WTC11 (cell line): Measurements from ENCODE around the gene CELA2A. TPM values are rescaled to one million over a fixed set of nuclear protein-coding genes. Genes with fewer than 3 reads are reported as not detected.

Experiments
- ATAC-seq: fragments of 200-7000 bp; cut with Tn5 transposase; 2 replicates; pipeline ENCODE4 v1.10.0; 2021; ENCODE audit warnings: mild to moderate bottlenecking, moderate library complexity
- CTCF ChIA-PET: fragments of 300-600 bp; sonication (Branson Sonifier 250); formaldehyde crosslinking; loops from one replicate; lab custom pipeline; 2021; ENCODE audit warnings: antibody characterized with exemption; lab: Charles Lee
- POLR2A ChIA-PET: fragments of 350-600 bp; sonication (Branson Sonifier 250); formaldehyde crosslinking; loops from one replicate; lab custom pipeline; 2021; ENCODE audit warnings: antibody characterized with exemption; lab: Charles Lee
- DNase-seq: peaks from one replicate; pipeline ENCODE4 v3.0.0; 2021; ENCODE audit warnings: low spot score
- H3K27ac Mint-ChIP-seq: 2 replicates; pipeline ENCODE4 v1.8.0; 2021; ENCODE audit warnings: mixed read lengths
- H3K27me3 Mint-ChIP-seq: 2 replicates; pipeline ENCODE4 v1.8.0; 2021; ENCODE audit warnings: low read depth, mild to moderate bottlenecking, moderate library complexity, mixed read lengths
- H3K36me3 Mint-ChIP-seq: 2 replicates; pipeline ENCODE4 v1.8.0; 2021; ENCODE audit warnings: mixed read lengths
- H3K4me1 Mint-ChIP-seq: 2 replicates; pipeline ENCODE4 v1.8.0; 2022; ENCODE audit warnings: mixed read lengths
- H3K4me3 Mint-ChIP-seq: 2 replicates; pipeline ENCODE4 v1.8.0; 2021; ENCODE audit warnings: mild to moderate bottlenecking, moderate library complexity, mixed read lengths
- H3K9me3 Mint-ChIP-seq: 2 replicates; pipeline ENCODE4 v1.8.0; 2021; ENCODE audit warnings: mixed read lengths
- CREB1 ChIP-seq: sonication (generic); formaldehyde crosslinking; IDR thresholded peaks from 2 replicates; pipeline ENCODE4 v1.8.0; 2023; ENCODE audit warnings: mild to moderate bottlenecking, missing genetic modification reagents
- JUN ChIP-seq: sonication (generic); formaldehyde crosslinking; IDR thresholded peaks from 2 replicates; pipeline ENCODE4 v1.8.0; 2023; ENCODE audit warnings: mild to moderate bottlenecking, missing genetic modification reagents
- KAT7 ChIP-seq: sonication (generic); formaldehyde crosslinking; IDR thresholded peaks from 2 replicates; pipeline ENCODE4 v1.8.1; 2023; ENCODE audit warnings: missing genetic modification reagents, mild to moderate bottlenecking, borderline replicate concordance
- MXD4 ChIP-seq: fragments of 250-450 bp; sonication (Bioruptor Pico); IDR thresholded peaks from 2 replicates; pipeline ENCODE4 v1.8.0; 2021; ENCODE audit warnings: mild to moderate bottlenecking, moderate library complexity, borderline replicate concordance
- NFATC4 ChIP-seq: fragments of 250-450 bp; sonication (Bioruptor Pico); IDR thresholded peaks from 2 replicates; pipeline ENCODE4 v1.9.0; 2021; ENCODE audit warnings: mild to moderate bottlenecking
- NFYB ChIP-seq: sonication (generic); formaldehyde crosslinking; conservative IDR thresholded peaks from 2 replicates; pipeline ENCODE4 v1.8.0; 2022; ENCODE audit warnings: low read depth, missing genetic modification reagents
- ZNF219 ChIP-seq: sonication (generic); formaldehyde crosslinking; IDR thresholded peaks from 2 replicates; pipeline ENCODE4 v1.8.0; 2023; ENCODE audit warnings: missing genetic modification reagents, mild to moderate bottlenecking, borderline replicate concordance
- ZNF317 ChIP-seq: sonication (generic); formaldehyde crosslinking; IDR thresholded peaks from 2 replicates; pipeline ENCODE4 v1.8.1; 2023; ENCODE audit warnings: low read depth, mild to moderate bottlenecking, moderate library complexity, missing genetic modification reagents, borderline replicate concordance
- ZNF416 ChIP-seq: fragments of 250-450 bp; sonication (Bioruptor Pico); IDR thresholded peaks from 2 replicates; pipeline ENCODE4 v1.9.0; 2021; ENCODE audit warnings: mild to moderate bottlenecking, inconsistent platforms
- total RNA-seq: library from RNA; stranded (reverse); gene quantifications from 3 replicates; pipeline ENCODE4 v1.2.3, GENCODE V29; 2021
- TF ChIP-seq, protein P1 (sequence below): sonication (generic); formaldehyde crosslinking; conservative IDR thresholded peaks from 2 replicates; pipeline ENCODE4 v1.8.1; 2022; ENCODE audit warnings: mild to moderate bottlenecking, missing genetic modification reagents
- TF ChIP-seq, protein P2 (sequence below): sonication (generic); formaldehyde crosslinking; IDR thresholded peaks from 2 replicates; pipeline ENCODE4 v1.8.1; 2023; ENCODE audit warnings: mild to moderate bottlenecking, missing genetic modification reagents, moderate library complexity
- TF ChIP-seq, protein P3 (sequence below): sonication (generic); formaldehyde crosslinking; IDR thresholded peaks from 2 replicates; pipeline ENCODE4 v1.8.0; 2022; ENCODE audit warnings: missing genetic modification reagents
- TF ChIP-seq, protein P4 (sequence below): fragments of 250-450 bp; sonication (Bioruptor Pico); IDR thresholded peaks from 2 replicates; pipeline ENCODE4 v1.9.0; 2021; ENCODE audit warnings: moderate library complexity, mild to moderate bottlenecking, inconsistent platforms, borderline replicate concordance
- TF ChIP-seq, protein P5 (sequence below): fragments of 250-450 bp; sonication (Bioruptor Pico); IDR thresholded peaks from 2 replicates; pipeline ENCODE4 v1.8.0; 2021; ENCODE audit warnings: mild to moderate bottlenecking
- TF ChIP-seq, protein P6 (sequence below): sonication (generic); formaldehyde crosslinking; IDR thresholded peaks from 2 replicates; pipeline ENCODE4 v1.8.1; 2023; ENCODE audit warnings: mild to moderate bottlenecking, missing genetic modification reagents
- TF ChIP-seq, protein P7 (sequence below): fragments of 250-450 bp; sonication (Bioruptor Pico); IDR thresholded peaks from 2 replicates; pipeline ENCODE4 v1.9.0; 2021; ENCODE audit warnings: mild to moderate bottlenecking
- TF ChIP-seq, protein P8 (sequence below): fragments of 250-450 bp; sonication (Bioruptor Pico); IDR thresholded peaks from 2 replicates; pipeline ENCODE4 v1.9.0; 2021; ENCODE audit warnings: mild to moderate bottlenecking

Gene CELA2A
- total RNA-seq, 1 experiment from 2014 or later = 0.83 TPM

DNA sequence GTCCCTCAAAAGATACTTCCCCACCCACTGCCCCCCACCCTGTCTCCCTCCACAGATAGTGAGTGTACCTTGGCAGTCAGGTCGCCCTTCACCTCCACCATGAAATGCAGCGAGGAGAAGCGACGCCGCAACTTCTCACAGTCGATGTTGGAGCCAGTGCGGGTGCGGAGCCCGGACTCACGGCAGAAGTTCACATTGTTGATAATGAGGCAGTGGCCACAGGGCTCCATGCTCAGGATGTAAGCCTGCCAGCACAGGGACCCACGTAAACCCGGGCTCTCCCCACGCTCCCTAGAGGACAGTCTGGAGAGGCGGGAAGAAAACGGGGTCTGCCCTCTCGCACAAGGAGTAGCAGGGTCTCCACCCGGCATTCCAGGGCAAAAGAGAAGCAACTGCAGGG is 50.3 kb downstream of the CELA2A start (continued):
- TF ChIP-seq, protein P1, sequence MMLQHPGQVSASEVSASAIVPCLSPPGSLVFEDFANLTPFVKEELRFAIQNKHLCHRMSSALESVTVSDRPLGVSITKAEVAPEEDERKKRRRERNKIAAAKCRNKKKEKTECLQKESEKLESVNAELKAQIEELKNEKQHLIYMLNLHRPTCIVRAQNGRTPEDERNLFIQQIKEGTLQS (CRISPR knock-in tag) = no peak
- TF ChIP-seq, protein P2, sequence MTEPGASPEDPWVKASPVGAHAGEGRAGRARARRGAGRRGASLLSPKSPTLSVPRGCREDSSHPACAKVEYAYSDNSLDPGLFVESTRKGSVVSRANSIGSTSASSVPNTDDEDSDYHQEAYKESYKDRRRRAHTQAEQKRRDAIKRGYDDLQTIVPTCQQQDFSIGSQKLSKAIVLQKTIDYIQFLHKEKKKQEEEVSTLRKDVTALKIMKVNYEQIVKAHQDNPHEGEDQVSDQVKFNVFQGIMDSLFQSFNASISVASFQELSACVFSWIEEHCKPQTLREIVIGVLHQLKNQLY (CRISPR knock-in tag) = no peak
- TF ChIP-seq, protein P3, sequence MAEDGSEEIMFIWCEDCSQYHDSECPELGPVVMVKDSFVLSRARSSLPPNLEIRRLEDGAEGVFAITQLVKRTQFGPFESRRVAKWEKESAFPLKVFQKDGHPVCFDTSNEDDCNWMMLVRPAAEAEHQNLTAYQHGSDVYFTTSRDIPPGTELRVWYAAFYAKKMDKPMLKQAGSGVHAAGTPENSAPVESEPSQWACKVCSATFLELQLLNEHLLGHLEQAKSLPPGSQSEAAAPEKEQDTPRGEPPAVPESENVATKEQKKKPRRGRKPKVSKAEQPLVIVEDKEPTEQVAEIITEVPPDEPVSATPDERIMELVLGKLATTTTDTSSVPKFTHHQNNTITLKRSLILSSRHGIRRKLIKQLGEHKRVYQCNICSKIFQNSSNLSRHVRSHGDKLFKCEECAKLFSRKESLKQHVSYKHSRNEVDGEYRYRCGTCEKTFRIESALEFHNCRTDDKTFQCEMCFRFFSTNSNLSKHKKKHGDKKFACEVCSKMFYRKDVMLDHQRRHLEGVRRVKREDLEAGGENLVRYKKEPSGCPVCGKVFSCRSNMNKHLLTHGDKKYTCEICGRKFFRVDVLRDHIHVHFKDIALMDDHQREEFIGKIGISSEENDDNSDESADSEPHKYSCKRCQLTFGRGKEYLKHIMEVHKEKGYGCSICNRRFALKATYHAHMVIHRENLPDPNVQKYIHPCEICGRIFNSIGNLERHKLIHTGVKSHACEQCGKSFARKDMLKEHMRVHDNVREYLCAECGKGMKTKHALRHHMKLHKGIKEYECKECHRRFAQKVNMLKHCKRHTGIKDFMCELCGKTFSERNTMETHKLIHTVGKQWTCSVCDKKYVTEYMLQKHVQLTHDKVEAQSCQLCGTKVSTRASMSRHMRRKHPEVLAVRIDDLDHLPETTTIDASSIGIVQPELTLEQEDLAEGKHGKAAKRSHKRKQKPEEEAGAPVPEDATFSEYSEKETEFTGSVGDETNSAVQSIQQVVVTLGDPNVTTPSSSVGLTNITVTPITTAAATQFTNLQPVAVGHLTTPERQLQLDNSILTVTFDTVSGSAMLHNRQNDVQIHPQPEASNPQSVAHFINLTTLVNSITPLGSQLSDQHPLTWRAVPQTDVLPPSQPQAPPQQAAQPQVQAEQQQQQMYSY (CRISPR knock-in tag) = no peak
- TF ChIP-seq, protein P4, sequence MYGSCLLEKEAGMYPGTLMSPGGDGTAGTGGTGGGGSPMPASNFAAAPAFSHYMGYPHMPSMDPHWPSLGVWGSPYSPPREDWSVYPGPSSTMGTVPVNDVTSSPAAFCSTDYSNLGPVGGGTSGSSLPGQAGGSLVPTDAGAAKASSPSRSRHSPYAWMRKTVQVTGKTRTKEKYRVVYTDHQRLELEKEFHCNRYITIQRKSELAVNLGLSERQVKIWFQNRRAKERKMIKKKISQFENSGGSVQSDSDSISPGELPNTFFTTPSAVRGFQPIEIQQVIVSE (CRISPR knock-in tag) = no peak
- no peak for TF ChIP-seq KAT7 (CRISPR knock-in tag)
- TF ChIP-seq, protein P5, sequence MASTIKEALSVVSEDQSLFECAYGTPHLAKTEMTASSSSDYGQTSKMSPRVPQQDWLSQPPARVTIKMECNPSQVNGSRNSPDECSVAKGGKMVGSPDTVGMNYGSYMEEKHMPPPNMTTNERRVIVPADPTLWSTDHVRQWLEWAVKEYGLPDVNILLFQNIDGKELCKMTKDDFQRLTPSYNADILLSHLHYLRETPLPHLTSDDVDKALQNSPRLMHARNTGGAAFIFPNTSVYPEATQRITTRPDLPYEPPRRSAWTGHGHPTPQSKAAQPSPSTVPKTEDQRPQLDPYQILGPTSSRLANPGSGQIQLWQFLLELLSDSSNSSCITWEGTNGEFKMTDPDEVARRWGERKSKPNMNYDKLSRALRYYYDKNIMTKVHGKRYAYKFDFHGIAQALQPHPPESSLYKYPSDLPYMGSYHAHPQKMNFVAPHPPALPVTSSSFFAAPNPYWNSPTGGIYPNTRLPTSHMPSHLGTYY (CRISPR knock-in tag) = no peak
- TF ChIP-seq, protein P6, sequence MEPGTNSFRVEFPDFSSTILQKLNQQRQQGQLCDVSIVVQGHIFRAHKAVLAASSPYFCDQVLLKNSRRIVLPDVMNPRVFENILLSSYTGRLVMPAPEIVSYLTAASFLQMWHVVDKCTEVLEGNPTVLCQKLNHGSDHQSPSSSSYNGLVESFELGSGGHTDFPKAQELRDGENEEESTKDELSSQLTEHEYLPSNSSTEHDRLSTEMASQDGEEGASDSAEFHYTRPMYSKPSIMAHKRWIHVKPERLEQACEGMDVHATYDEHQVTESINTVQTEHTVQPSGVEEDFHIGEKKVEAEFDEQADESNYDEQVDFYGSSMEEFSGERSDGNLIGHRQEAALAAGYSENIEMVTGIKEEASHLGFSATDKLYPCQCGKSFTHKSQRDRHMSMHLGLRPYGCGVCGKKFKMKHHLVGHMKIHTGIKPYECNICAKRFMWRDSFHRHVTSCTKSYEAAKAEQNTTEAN = no peak
- no peak for TF ChIP-seq ZNF317

DNA sequence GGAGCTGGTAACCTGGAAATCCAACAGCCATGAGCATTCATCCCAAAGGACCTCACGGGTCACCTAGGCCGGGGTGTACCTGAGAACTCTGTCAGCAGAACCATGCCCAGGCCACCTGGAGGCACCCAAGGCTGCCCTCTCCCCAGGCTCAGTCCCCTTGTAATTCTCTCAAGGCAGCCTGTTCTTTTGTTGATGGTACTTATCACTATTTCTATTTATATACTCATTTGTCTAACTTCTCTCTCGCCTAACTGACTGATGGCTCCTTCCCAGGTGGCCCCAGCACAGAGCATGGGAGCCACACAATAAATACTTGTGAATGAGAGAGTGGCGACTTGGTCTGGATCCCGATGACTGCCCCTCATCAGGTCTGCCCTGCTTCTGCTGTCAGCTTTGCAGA is 50.7 kb downstream of the CELA2A start:
- ChIA-PET CTCF (interaction anchor here (1.1 kb wide), 1 partner anchor 78 kb away, joined by 3 read pairs; no protein-coding TSS in a partner anchor), POLR2A (interaction anchor here (2.3 kb wide), 1 partner anchor 20 kb away, joined by 7 read pairs; the partner anchor contains the start of gene DNAJC16)
- Mint-ChIP-seq H3K9me3 (no peaks in the 10 kb centered on the region), H3K36me3 (peaks cover 7% of the 10 kb centered on the region), H3K4me3 (peak overlapping the region; percentile 36; the same call in 1 of the 2 replicates), H3K27me3 (no peaks in the 10 kb centered on the region), H3K4me1 (peaks cover 44% of the 10 kb centered on the region), H3K27ac (peak overlapping the region; percentile 57; the same call in 1 of the 2 replicates)
- no peak for ATAC-seq
- TF ChIP-seq MXD4 (CRISPR knock-in tag) (no peak), KAT7 (CRISPR knock-in tag) (no peak), ZNF416 (CRISPR knock-in tag) (no peak), NFATC4 (no peak), CREB1 (CRISPR knock-in tag) (no peak), NFYB (CRISPR knock-in tag) (no peak), JUN (no peak), ZNF219 (CRISPR knock-in tag) (no peak)
- TF ChIP-seq, protein P1 (CRISPR knock-in tag) = no peak
- TF ChIP-seq, protein P7, sequence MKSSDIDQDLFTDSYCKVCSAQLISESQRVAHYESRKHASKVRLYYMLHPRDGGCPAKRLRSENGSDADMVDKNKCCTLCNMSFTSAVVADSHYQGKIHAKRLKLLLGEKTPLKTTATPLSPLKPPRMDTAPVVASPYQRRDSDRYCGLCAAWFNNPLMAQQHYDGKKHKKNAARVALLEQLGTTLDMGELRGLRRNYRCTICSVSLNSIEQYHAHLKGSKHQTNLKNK (CRISPR knock-in tag) = no peak
- TF ChIP-seq, protein P8, sequence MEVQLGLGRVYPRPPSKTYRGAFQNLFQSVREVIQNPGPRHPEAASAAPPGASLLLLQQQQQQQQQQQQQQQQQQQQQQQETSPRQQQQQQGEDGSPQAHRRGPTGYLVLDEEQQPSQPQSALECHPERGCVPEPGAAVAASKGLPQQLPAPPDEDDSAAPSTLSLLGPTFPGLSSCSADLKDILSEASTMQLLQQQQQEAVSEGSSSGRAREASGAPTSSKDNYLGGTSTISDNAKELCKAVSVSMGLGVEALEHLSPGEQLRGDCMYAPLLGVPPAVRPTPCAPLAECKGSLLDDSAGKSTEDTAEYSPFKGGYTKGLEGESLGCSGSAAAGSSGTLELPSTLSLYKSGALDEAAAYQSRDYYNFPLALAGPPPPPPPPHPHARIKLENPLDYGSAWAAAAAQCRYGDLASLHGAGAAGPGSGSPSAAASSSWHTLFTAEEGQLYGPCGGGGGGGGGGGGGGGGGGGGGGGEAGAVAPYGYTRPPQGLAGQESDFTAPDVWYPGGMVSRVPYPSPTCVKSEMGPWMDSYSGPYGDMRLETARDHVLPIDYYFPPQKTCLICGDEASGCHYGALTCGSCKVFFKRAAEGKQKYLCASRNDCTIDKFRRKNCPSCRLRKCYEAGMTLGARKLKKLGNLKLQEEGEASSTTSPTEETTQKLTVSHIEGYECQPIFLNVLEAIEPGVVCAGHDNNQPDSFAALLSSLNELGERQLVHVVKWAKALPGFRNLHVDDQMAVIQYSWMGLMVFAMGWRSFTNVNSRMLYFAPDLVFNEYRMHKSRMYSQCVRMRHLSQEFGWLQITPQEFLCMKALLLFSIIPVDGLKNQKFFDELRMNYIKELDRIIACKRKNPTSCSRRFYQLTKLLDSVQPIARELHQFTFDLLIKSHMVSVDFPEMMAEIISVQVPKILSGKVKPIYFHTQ = no peak
- no peak for DNase-seq
